K562 (cell line): ENCODE measurements around the gene P2RX2. TPM values are rescaled to one million over a fixed set of nuclear protein-coding genes. Genes with fewer than 3 reads are reported as not detected.
A peak's percentile ranks its signal among the peaks of the same experiment; 100 is the strongest.

Experiments used
- microRNA-seq: library from miRNA; unstranded; fragments of <30 nt; microRNA quantifications from one replicate; pipeline ENCODE4, GENCODE V29; 2018; ENCODE audit warnings: borderline microRNAs expressed
- polyA plus RNA-seq, 8 experiments: library from polyadenylated mRNA; depleted of rRNA in 4 of 8; stranded (reverse) in 5 of 8; unstranded in 3 of 8; fragments of >200 nt; fragmentation: Nextera tagmentation in 2 of 8; fragmentation: Illumina TruSeq in 1 of 8; extraction: Ambion mirVana in 2 of 8; extraction: Trizol in 1 of 8; gene quantifications; 2 replicates each; pipeline versions ENCODE4 v1.2.1 to v1.2.3, GENCODE V29; 2011 to 2014; ENCODE audit warnings: inconsistent platforms in 1 of 8, missing spikeins in 1 of 8
- small RNA-seq: library from RNA; depleted of rRNA; stranded (forward); fragments of <200 nt; gene quantifications from one replicate; pipeline ENCODE3, GENCODE V24; 2014
- total RNA-seq, 7 experiments: library from RNA; depleted of rRNA in 6 of 7; stranded (reverse); fragments of >200 nt in 6 of 7; fragmentation: Illumina TruSeq in 2 of 7; extraction: Trizol in 2 of 7; gene quantifications; 2 replicates each; pipeline versions ENCODE4 v1.2.1 to v1.2.3, GENCODE V29; 2011 to 2021; ENCODE audit warnings: low replicate concordance in 1 of 7

The P2RX2 gene
- total and polyA plus RNA-seq, 9 of the 15 experiments (the other 6 are each of a cell fraction or from before 2014, with no cell fraction given), result not detected

Small RNA genes within 50 kb of the gene (microRNA-seq; reads per million reads assigned to microRNA genes)
- 1.6 reads per million, percentile 21 among the genes with 10 or more reads in this experiment for gene MIR6763

Small RNA genes within 50 kb of the gene (small RNA-seq; reads per million reads assigned to genes)
- gene MIR6763, result 0.11 reads per million

Other genes with a start within 250 kb of the P2RX2 start
- gene FBRSL1, start 128.6 kb upstream of the P2RX2 start, total RNA-seq (2014; rRNA removed), result 21.7 and 24.6 TPM in 2 replicates
- 1.1 and 1.3 TPM in 2 replicates for gene FBRSL1, start 128.6 kb upstream of the P2RX2 start, total RNA-seq (2014; rRNA removed; fragmentation: Illumina TruSeq; extraction: Trizol)
- gene FBRSL1, start 128.6 kb upstream of the P2RX2 start, total RNA-seq (2015; rRNA removed; fragmentation: Illumina TruSeq; extraction: Trizol), result 7.3 and 12.9 TPM in 2 replicates
- 112 and 129 TPM in 2 replicates for gene FBRSL1, start 128.6 kb upstream of the P2RX2 start, total RNA-seq (2021)
- gene FBRSL1, start 128.6 kb upstream of the P2RX2 start, polyA plus RNA-seq (2011; rRNA removed), result 1.9 and 4.3 TPM in 2 replicates
- gene FBRSL1, start 128.6 kb upstream of the P2RX2 start, polyA plus RNA-seq (2014; fragmentation: Illumina TruSeq; extraction: Trizol), result 29.3 and 35.8 TPM in 2 replicates
- gene FBRSL1, start 128.6 kb upstream of the P2RX2 start, polyA plus RNA-seq (2014; fragmentation: Nextera tagmentation; extraction: Ambion mirVana), result under 1 TPM; 0.24 to 0.29 TPM
- gene FBRSL1, start 128.6 kb upstream of the P2RX2 start, polyA plus RNA-seq (2014; rRNA removed), result 27.4 and 32.3 TPM in 2 replicates
- not detected in 2 replicates for gene LRCOL1, start 8.2 kb upstream of the P2RX2 start, total RNA-seq (2014; rRNA removed)
- not detected in 2 replicates for gene LRCOL1, start 8.2 kb upstream of the P2RX2 start, total RNA-seq (2014; rRNA removed; fragmentation: Illumina TruSeq; extraction: Trizol)
- not detected in 2 replicates for gene LRCOL1, start 8.2 kb upstream of the P2RX2 start, total RNA-seq (2015; rRNA removed; fragmentation: Illumina TruSeq; extraction: Trizol)
- gene LRCOL1, start 8.2 kb upstream of the P2RX2 start, total RNA-seq (2021), result not detected in 2 replicates
- gene LRCOL1, start 8.2 kb upstream of the P2RX2 start, polyA plus RNA-seq (2011; rRNA removed), result not detected in 2 replicates
- not detected in 2 replicates for gene LRCOL1, start 8.2 kb upstream of the P2RX2 start, polyA plus RNA-seq (2014; fragmentation: Illumina TruSeq; extraction: Trizol)
- not detected for gene LRCOL1, start 8.2 kb upstream of the P2RX2 start, polyA plus RNA-seq (2014; fragmentation: Nextera tagmentation; extraction: Ambion mirVana)
- not detected in 2 replicates for gene LRCOL1, start 8.2 kb upstream of the P2RX2 start, polyA plus RNA-seq (2014; rRNA removed)
- 83.6 and 86.3 TPM in 2 replicates for gene POLE, start 68.6 kb downstream of the P2RX2 start, total RNA-seq (2014; rRNA removed)
- gene POLE, start 68.6 kb downstream of the P2RX2 start, total RNA-seq (2014; rRNA removed; fragmentation: Illumina TruSeq; extraction: Trizol), result 36.3 and 39.1 TPM in 2 replicates
- 42.2 and 42.3 TPM in 2 replicates for gene POLE, start 68.6 kb downstream of the P2RX2 start, total RNA-seq (2015; rRNA removed; fragmentation: Illumina TruSeq; extraction: Trizol)
- 130 and 154 TPM in 2 replicates for gene POLE, start 68.6 kb downstream of the P2RX2 start, total RNA-seq (2021)
- gene POLE, start 68.6 kb downstream of the P2RX2 start, polyA plus RNA-seq (2011; rRNA removed), result 49.6 and 81.7 TPM in 2 replicates
- 64.2 and 65.6 TPM in 2 replicates for gene POLE, start 68.6 kb downstream of the P2RX2 start, polyA plus RNA-seq (2014; fragmentation: Illumina TruSeq; extraction: Trizol)
- 1 to 10 TPM; 2.4 to 2.5 TPM for gene POLE, start 68.6 kb downstream of the P2RX2 start, polyA plus RNA-seq (2014; fragmentation: Nextera tagmentation; extraction: Ambion mirVana)
- 90.6 and 126 TPM in 2 replicates for gene POLE, start 68.6 kb downstream of the P2RX2 start, polyA plus RNA-seq (2014; rRNA removed)
- 66.1 and 70.9 TPM in 2 replicates for gene PXMP2, start 68.8 kb downstream of the P2RX2 start, total RNA-seq (2014; rRNA removed)
- gene PXMP2, start 68.8 kb downstream of the P2RX2 start, total RNA-seq (2014; rRNA removed; fragmentation: Illumina TruSeq; extraction: Trizol), result 34.8 and 37.8 TPM in 2 replicates
- gene PXMP2, start 68.8 kb downstream of the P2RX2 start, total RNA-seq (2015; rRNA removed; fragmentation: Illumina TruSeq; extraction: Trizol), result 39.8 and 41.0 TPM in 2 replicates
- 46.1 and 49.6 TPM in 2 replicates for gene PXMP2, start 68.8 kb downstream of the P2RX2 start, total RNA-seq (2021)
- gene PXMP2, start 68.8 kb downstream of the P2RX2 start, polyA plus RNA-seq (2011; rRNA removed), result 37.7 and 44.7 TPM in 2 replicates
- 43.1 and 52.3 TPM in 2 replicates for gene PXMP2, start 68.8 kb downstream of the P2RX2 start, polyA plus RNA-seq (2014; fragmentation: Illumina TruSeq; extraction: Trizol)
- gene PXMP2, start 68.8 kb downstream of the P2RX2 start, polyA plus RNA-seq (2014; fragmentation: Nextera tagmentation; extraction: Ambion mirVana), result 1 to 10 TPM; 3.0 to 6.8 TPM
- gene PXMP2, start 68.8 kb downstream of the P2RX2 start, polyA plus RNA-seq (2014; rRNA removed), result 64.0 and 66.0 TPM in 2 replicates
- 99.8 and 119 TPM in 2 replicates for gene PGAM5, start 92.1 kb downstream of the P2RX2 start, total RNA-seq (2014; rRNA removed)
- 56.8 and 69.5 TPM in 2 replicates for gene PGAM5, start 92.1 kb downstream of the P2RX2 start, total RNA-seq (2014; rRNA removed; fragmentation: Illumina TruSeq; extraction: Trizol)
- gene PGAM5, start 92.1 kb downstream of the P2RX2 start, total RNA-seq (2015; rRNA removed; fragmentation: Illumina TruSeq; extraction: Trizol), result 88.5 and 89.0 TPM in 2 replicates
- 121 and 125 TPM in 2 replicates for gene PGAM5, start 92.1 kb downstream of the P2RX2 start, total RNA-seq (2021)
- 49.1 and 49.2 TPM in 2 replicates for gene PGAM5, start 92.1 kb downstream of the P2RX2 start, polyA plus RNA-seq (2011; rRNA removed)
- 90.2 and 97.3 TPM in 2 replicates for gene PGAM5, start 92.1 kb downstream of the P2RX2 start, polyA plus RNA-seq (2014; fragmentation: Illumina TruSeq; extraction: Trizol)
- 10 to 100 TPM in 1 of 2 experiments, 1 to 10 TPM in 1; 7.4 to 11.4 TPM for gene PGAM5, start 92.1 kb downstream of the P2RX2 start, polyA plus RNA-seq (2014; fragmentation: Nextera tagmentation; extraction: Ambion mirVana)
- gene PGAM5, start 92.1 kb downstream of the P2RX2 start, polyA plus RNA-seq (2014; rRNA removed), result 60.7 and 78.9 TPM in 2 replicates
- gene ANKLE2, start 143.1 kb downstream of the P2RX2 start, total RNA-seq (2014; rRNA removed), result 33.6 and 42.3 TPM in 2 replicates
- gene ANKLE2, start 143.1 kb downstream of the P2RX2 start, total RNA-seq (2014; rRNA removed; fragmentation: Illumina TruSeq; extraction: Trizol), result 44.0 and 45.6 TPM in 2 replicates
- gene ANKLE2, start 143.1 kb downstream of the P2RX2 start, total RNA-seq (2015; rRNA removed; fragmentation: Illumina TruSeq; extraction: Trizol), result 49.5 and 50.4 TPM in 2 replicates
- gene ANKLE2, start 143.1 kb downstream of the P2RX2 start, total RNA-seq (2021), result 54.3 and 56.9 TPM in 2 replicates
- 57.7 and 69.0 TPM in 2 replicates for gene ANKLE2, start 143.1 kb downstream of the P2RX2 start, polyA plus RNA-seq (2011; rRNA removed)
- gene ANKLE2, start 143.1 kb downstream of the P2RX2 start, polyA plus RNA-seq (2014; fragmentation: Illumina TruSeq; extraction: Trizol), result 43.6 and 46.3 TPM in 2 replicates
- gene ANKLE2, start 143.1 kb downstream of the P2RX2 start, polyA plus RNA-seq (2014; fragmentation: Nextera tagmentation; extraction: Ambion mirVana), result 1 to 10 TPM; 3.2 TPM
- 49.7 and 51.6 TPM in 2 replicates for gene ANKLE2, start 143.1 kb downstream of the P2RX2 start, polyA plus RNA-seq (2014; rRNA removed)
- gene GOLGA3, start 210.1 kb downstream of the P2RX2 start, total RNA-seq (2014; rRNA removed), result 36.1 and 38.7 TPM in 2 replicates
- 17.0 and 19.0 TPM in 2 replicates for gene GOLGA3, start 210.1 kb downstream of the P2RX2 start, total RNA-seq (2014; rRNA removed; fragmentation: Illumina TruSeq; extraction: Trizol)
- gene GOLGA3, start 210.1 kb downstream of the P2RX2 start, total RNA-seq (2015; rRNA removed; fragmentation: Illumina TruSeq; extraction: Trizol), result 21.2 and 22.8 TPM in 2 replicates
- 41.7 and 48.1 TPM in 2 replicates for gene GOLGA3, start 210.1 kb downstream of the P2RX2 start, total RNA-seq (2021)
- 15.0 and 20.2 TPM in 2 replicates for gene GOLGA3, start 210.1 kb downstream of the P2RX2 start, polyA plus RNA-seq (2011; rRNA removed)
- gene GOLGA3, start 210.1 kb downstream of the P2RX2 start, polyA plus RNA-seq (2014; fragmentation: Illumina TruSeq; extraction: Trizol), result 9.0 and 11.8 TPM in 2 replicates
- gene GOLGA3, start 210.1 kb downstream of the P2RX2 start, polyA plus RNA-seq (2014; fragmentation: Nextera tagmentation; extraction: Ambion mirVana), result 1 to 10 TPM; 1.9 to 2.9 TPM
- 18.4 and 18.6 TPM in 2 replicates for gene GOLGA3, start 210.1 kb downstream of the P2RX2 start, polyA plus RNA-seq (2014; rRNA removed)